HepG2 (cell line): Measurements from ENCODE around the gene NME7. TPM values are rescaled to one million over a fixed set of nuclear protein-coding genes. Genes with fewer than 3 reads are reported as not detected.

Experiments
- ATF7 ChIP-seq, 2 experiments: fragments of 450-650 bp in 1 of 2; sonication (generic) in 1 of 2; formaldehyde crosslinking in 1 of 2; IDR thresholded peaks; 2 replicates each; pipeline versions ENCODE4 v1.4.0 to v1.6.1; 2016 to 2020; ENCODE audit warnings: antibody characterized with exemption in 1 of 2, mild to moderate bottlenecking in 1 of 2, missing genetic modification reagents in 1 of 2
- E2F2 ChIP-seq: sonication (generic); formaldehyde crosslinking; IDR thresholded peaks from 2 replicates; pipeline ENCODE4 v1.4.0; 2020; ENCODE audit warnings: missing genetic modification reagents, borderline replicate concordance
- FIP1L1 ChIP-seq: fragments of 200-400 bp; formaldehyde crosslinking; IDR thresholded peaks from 2 replicates; pipeline ENCODE4 v1.6.1; 2018; ENCODE audit warnings: low read depth, mild to moderate bottlenecking, low read length, moderate library complexity, borderline replicate concordance; ENCODE audit not compliant: insufficient read depth
- FOXO1 ChIP-seq: sonication (generic); formaldehyde crosslinking; IDR thresholded peaks from 2 replicates; pipeline ENCODE4 v1.4.0; 2020; ENCODE audit warnings: missing genetic modification reagents
- IRF9 ChIP-seq: sonication (generic); formaldehyde crosslinking; IDR thresholded peaks from 2 replicates; pipeline ENCODE4 v1.8.0; 2022; ENCODE audit warnings: missing genetic modification reagents, mild to moderate bottlenecking, borderline replicate concordance
- JUND ChIP-seq: sonication (generic); formaldehyde crosslinking; IDR thresholded peaks from 2 replicates; pipeline ENCODE4 v1.8.0; 2022; ENCODE audit warnings: mild to moderate bottlenecking, missing genetic modification reagents
- KMT2B ChIP-seq: IDR thresholded peaks from 2 replicates; pipeline ENCODE4 v1.6.1; 2016; ENCODE audit warnings: missing genetic modification reagents, missing compliant biosample characterization
- MAZ ChIP-seq, 2 experiments: sonication (generic) in 1 of 2; formaldehyde crosslinking in 1 of 2; IDR thresholded peaks; 2 replicates each; pipeline versions ENCODE4 v1.5.0 to v1.6.1; 2012 to 2020; ENCODE audit warnings: low read depth in 2 of 2, mild to moderate bottlenecking in 2 of 2, borderline replicate concordance in 1 of 2, improper control_type of control experiment in 1 of 2, low read length in 1 of 2, missing genetic modification reagents in 1 of 2, moderate library complexity in 1 of 2
- MED1 ChIP-seq: sonication (generic); formaldehyde crosslinking; IDR thresholded peaks from 2 replicates; pipeline ENCODE4 v1.4.0; 2020; ENCODE audit warnings: missing genetic modification reagents
- MIXL1 ChIP-seq: IDR thresholded peaks from 2 replicates; pipeline ENCODE4 v1.6.1; 2016
- NAIF1 ChIP-seq: sonication (generic); formaldehyde crosslinking; IDR thresholded peaks from 2 replicates; pipeline ENCODE4 v1.5.0; 2020; ENCODE audit warnings: mild to moderate bottlenecking, missing genetic modification reagents, borderline replicate concordance
- RBM39 ChIP-seq: fragments of 200-400 bp; formaldehyde crosslinking; IDR thresholded peaks from one replicate; pipeline ENCODE4 v1.6.1; 2018; ENCODE audit warnings: antibody characterized with exemption, mild to moderate bottlenecking, low read depth, low read length; ENCODE audit not compliant: poor library complexity, severe bottlenecking
- SNRNP70 ChIP-seq: fragments of 200-400 bp; formaldehyde crosslinking; IDR thresholded peaks from 2 replicates; pipeline ENCODE4 v1.6.1; 2017; ENCODE audit warnings: mild to moderate bottlenecking, low read depth, low read length, moderate library complexity
- SOX13 ChIP-seq, 3 experiments: fragments of 450-650 bp in 1 of 3; sonication (generic) in 1 of 3; formaldehyde crosslinking in 1 of 3; IDR thresholded peaks in 2 of 3; conservative IDR thresholded peaks in 1 of 3; 2 replicates each; pipeline versions ENCODE4 v1.5.0 to v1.6.1; 2016 to 2020; ENCODE audit warnings: antibody characterized with exemption in 1 of 3, mild to moderate bottlenecking in 1 of 3, missing compliant biosample characterization in 1 of 3, missing genetic modification reagents in 1 of 3, moderate library complexity in 1 of 3
- THAP9 ChIP-seq: sonication (generic); formaldehyde crosslinking; IDR thresholded peaks from 2 replicates; pipeline ENCODE4; 2020; ENCODE audit warnings: missing genetic modification reagents, mild to moderate bottlenecking, borderline replicate concordance
- ZC3H13 ChIP-seq: sonication (generic); formaldehyde crosslinking; IDR thresholded peaks from 2 replicates; pipeline ENCODE4 v1.8.1; 2023; ENCODE audit warnings: mild to moderate bottlenecking, missing genetic modification reagents, moderate library complexity
- ZNF20 ChIP-seq: sonication (generic); formaldehyde crosslinking; IDR thresholded peaks from 2 replicates; pipeline ENCODE4 v1.4.0; 2020; ENCODE audit warnings: mild to moderate bottlenecking, moderate library complexity, missing genetic modification reagents
- ZNF331 ChIP-seq: sonication (generic); formaldehyde crosslinking; IDR thresholded peaks from 2 replicates; pipeline ENCODE4 v1.4.0; 2020; ENCODE audit warnings: missing genetic modification reagents
- ZNF607 ChIP-seq: sonication (generic); formaldehyde crosslinking; IDR thresholded peaks from 2 replicates; pipeline ENCODE4 v1.5.1; 2020; ENCODE audit warnings: missing genetic modification reagents, mild to moderate bottlenecking, borderline replicate concordance
- ZNF747 ChIP-seq: sonication (generic); formaldehyde crosslinking; IDR thresholded peaks from 2 replicates; pipeline ENCODE4 v1.8.1; 2023; ENCODE audit warnings: missing genetic modification reagents, mild to moderate bottlenecking, borderline replicate concordance
- ZNF761 ChIP-seq: sonication (generic); formaldehyde crosslinking; conservative IDR thresholded peaks from 2 replicates; pipeline ENCODE4 v1.4.0; 2020; ENCODE audit warnings: mild to moderate bottlenecking, missing genetic modification reagents
- ZZZ3 ChIP-seq: sonication (generic); formaldehyde crosslinking; IDR thresholded peaks from 2 replicates; pipeline ENCODE4 v1.4.0; 2020; ENCODE audit warnings: missing genetic modification reagents, mild to moderate bottlenecking, borderline replicate concordance
- polyA plus RNA-seq, 8 experiments: library from polyadenylated mRNA; depleted of rRNA in 3 of 8; stranded (reverse) in 7 of 8; unstranded in 1 of 8; fragments of >200 nt; fragmentation: Illumina TruSeq in 4 of 8; extraction: Trizol in 4 of 8; gene quantifications; 2 replicates each; pipeline versions ENCODE4 v1.2.1 to v1.2.3, GENCODE V29; 2011 to 2016; ENCODE audit warnings: low read depth in 4 of 8, missing spikeins in 1 of 8, mixed read lengths in 1 of 8; ENCODE audit not compliant: insufficient read depth in 1 of 8
- total RNA-seq, 5 experiments: library from RNA; depleted of rRNA; stranded (reverse); fragments of >200 nt; fragmentation: Illumina TruSeq; extraction: Trizol; gene quantifications; 2 replicates each; pipeline ENCODE4 v1.2.3, GENCODE V29; 2016; ENCODE audit warnings: low read depth in 1 of 5

The NME7 gene
- total and polyA plus RNA-seq, 2 of the 13 experiments (the other 11 are each of a cell fraction or from before 2014, with no cell fraction given) = 9.4 to 22.5 TPM

GRCh38 chr1:169144941-169145626 is 222.5 kb downstream of the NME7 start (continued):
- TF ChIP-seq THAP9 (no peak), SOX13 (IDR thresholded peaks at IDR 0.05) (no peak), SOX13 (CRISPR knock-in tag; conservative IDR thresholded peaks at IDR 0.05 in 1 of 2, IDR thresholded peaks at IDR 0.05 in 1 of 2) (peak in 1 of 2 experiments; percentile 68; a peak in 1 of 4 replicates), SNRNP70 (no peak), ZNF761 (CRISPR knock-in tag) (no peak), FOXO1 (CRISPR knock-in tag) (no peak), MIXL1 (peak; percentile 13; the same call in 1 of the 2 replicates), KMT2B (CRISPR knock-in tag) (no peak), JUND (CRISPR knock-in tag) (no peak), IRF9 (no peak), ZNF331 (CRISPR knock-in tag) (no peak), E2F2 (CRISPR knock-in tag) (no peak), ATF7 (IDR thresholded peaks at IDR 0.05) (no peak), ATF7 (CRISPR knock-in tag; IDR thresholded peaks at IDR 0.05) (no peak), ZNF607 (CRISPR knock-in tag) (no peak), ZZZ3 (CRISPR knock-in tag) (no peak), ZC3H13 (CRISPR knock-in tag) (no peak), RBM39 (no peak), ZNF20 (no peak), MAZ (IDR thresholded peaks at IDR 0.05; ENCODE audit: borderline replicate concordance, low read depth, low read length) (no peak), MAZ (CRISPR knock-in tag; IDR thresholded peaks at IDR 0.05; ENCODE audit: low read depth) (no peak), FIP1L1 (no peak), NAIF1 (CRISPR knock-in tag) (no peak), ZNF747 (CRISPR knock-in tag) (no peak), MED1 (CRISPR knock-in tag) (peak; percentile 45; the same call in 1 of the 2 replicates)
